H1 (cell line): ENCODE measurements around the gene SHCBP1L. TPM values are rescaled to one million over a fixed set of nuclear protein-coding genes. Genes with fewer than 3 reads are reported as not detected.

Experiments
- CTCF ChIA-PET: fragments of 300-600 bp; sonication (Branson Sonifier 250); formaldehyde crosslinking; loops from one replicate; lab custom pipeline; 2021; ENCODE audit not compliant: partially characterized antibody; lab: Charles Lee
- POLR2A ChIA-PET: fragments of 300-600 bp; sonication (Branson Sonifier 250); formaldehyde crosslinking; loops from one replicate; lab custom pipeline; 2021; ENCODE audit warnings: inconsistent platforms; ENCODE audit not compliant: partially characterized antibody; lab: Charles Lee
- DNase-seq, 2 experiments: peaks; one replicate each; pipeline versions ENCODE4 v3.0.0 to v3.0.0-alpha.2; 2010 to 2022; ENCODE audit warnings: low spot score in 2 of 2, low read depth in 1 of 2, mixed read lengths in 1 of 2
- FAIRE-seq: peaks from 2 replicates; lab custom pipeline; 2011; peaks lifted over from hg19 to GRCh38; lab: Jason Lieb, UNC
- H2AFZ ChIP-seq: 2 replicates; pipeline ENCODE4 v1.8.1; 2012; ENCODE audit warnings: low read length, inconsistent platforms
- H2AK5ac ChIP-seq: 2 replicates; pipeline ENCODE4 v1.6.1; 2013; ENCODE audit warnings: low read depth, low read length
- H2BK120ac ChIP-seq: replicated peaks from 2 replicates; pipeline ENCODE3; 2013; ENCODE audit warnings: low read depth, low read length, inconsistent platforms
- H2BK12ac ChIP-seq: 2 replicates; pipeline ENCODE4 v1.6.1; 2013; ENCODE audit warnings: low read depth, low read length
- H2BK15ac ChIP-seq: 2 replicates; pipeline ENCODE4 v1.6.1; 2013; ENCODE audit warnings: low read length
- H2BK20ac ChIP-seq: 2 replicates; pipeline ENCODE4 v1.6.1; 2013; ENCODE audit warnings: low read length
- H2BK5ac ChIP-seq: 2 replicates; pipeline ENCODE4 v1.6.1; 2013; ENCODE audit warnings: low read depth, low read length
- H3K14ac ChIP-seq: 2 replicates; pipeline ENCODE4 v1.6.1; 2013; ENCODE audit warnings: inconsistent platforms; ENCODE audit not compliant: insufficient read length
- H3K18ac ChIP-seq: 2 replicates; pipeline ENCODE4 v1.6.1; 2013; ENCODE audit warnings: low read length; ENCODE audit errors: extremely low read depth
- H3K23ac ChIP-seq: 2 replicates; pipeline ENCODE4 v1.6.1; 2013; ENCODE audit warnings: inconsistent platforms; ENCODE audit not compliant: insufficient read length
- H3K23me2 ChIP-seq: 2 replicates; pipeline ENCODE4 v1.6.1; 2013; ENCODE audit warnings: low read depth, low read length
- H3K27ac ChIP-seq: 2 replicates; pipeline ENCODE4 v1.6.1; 2011; ENCODE audit warnings: low read depth, low read length, inconsistent platforms
- H3K27me3 ChIP-seq, 4 experiments: replicated peaks in 1 of 4; 1 replicate in 1 of 4; 2 replicates in 3 of 4; pipeline versions ENCODE4 v1.6.1 to v1.8.1; 2011 to 2013; ENCODE audit warnings: low read length in 3 of 4, mild to moderate bottlenecking in 3 of 4, inconsistent platforms in 2 of 4, mixed read lengths in 2 of 4, moderate library complexity in 1 of 4; ENCODE audit not compliant: control insufficient read depth in 3 of 4, insufficient read depth in 3 of 4; ENCODE audit errors: extremely low read depth in 1 of 4
- H3K36me3 ChIP-seq, 4 experiments: 2 replicates each; pipeline versions ENCODE4 v1.6.1 to v1.8.1; 2011 to 2013; ENCODE audit warnings: mild to moderate bottlenecking in 4 of 4, low read length in 3 of 4, moderate library complexity in 2 of 4, control low read depth in 1 of 4, inconsistent platforms in 1 of 4; ENCODE audit not compliant: insufficient read depth in 4 of 4, control insufficient read depth in 2 of 4
- H3K4ac ChIP-seq: replicated peaks from 2 replicates; pipeline ENCODE3; 2013; ENCODE audit warnings: low read length, low read depth, mixed read lengths, inconsistent platforms; ENCODE audit not compliant: insufficient read length
- H3K4me1 ChIP-seq, 4 experiments: replicated peaks in 1 of 4; 1 replicate in 1 of 4; 2 replicates in 3 of 4; pipeline versions ENCODE4 v1.6.1 to v1.8.1; 2011 to 2013; ENCODE audit warnings: low read length in 3 of 4, inconsistent platforms in 2 of 4, mixed read lengths in 1 of 4; ENCODE audit not compliant: insufficient read depth in 4 of 4, control insufficient read depth in 3 of 4
- H3K4me2 ChIP-seq, 2 experiments: 2 replicates each; pipeline versions ENCODE4 v1.6.1 to v1.8.1; 2011 to 2013; ENCODE audit warnings: low read depth in 2 of 2, low read length in 2 of 2, control low read depth in 1 of 2, inconsistent platforms in 1 of 2, mild to moderate bottlenecking in 1 of 2; ENCODE audit not compliant: insufficient read depth in 1 of 2
- H3K4me3 ChIP-seq, 4 experiments: fragments of 200-600, 300-600 bp in 1 of 4; sonication (generic), shearing (Covaris generic), sonication (Bioruptor Twin) in 1 of 4; 2 replicates each; pipeline versions ENCODE4 v1.5.1 to v1.8.1; 2011 to 2016; ENCODE audit warnings: low read length in 4 of 4, low read depth in 3 of 4, control low read depth in 2 of 4, inconsistent platforms in 2 of 4, mild to moderate bottlenecking in 2 of 4, mixed read lengths in 1 of 4, moderate library complexity in 1 of 4; ENCODE audit not compliant: insufficient read depth in 2 of 4; ENCODE audit errors: extremely low read depth in 1 of 4
- H3K56ac ChIP-seq: replicated peaks from 2 replicates; pipeline ENCODE3; 2013; ENCODE audit warnings: low read depth, mild to moderate bottlenecking, mixed read lengths, low read length, inconsistent platforms; ENCODE audit not compliant: insufficient read length
- H3K79me1 ChIP-seq: 2 replicates; pipeline ENCODE4 v1.6.1; 2013; ENCODE audit warnings: low read depth, low read length, control low read depth
- H3K79me2 ChIP-seq, 2 experiments: 2 replicates each; pipeline versions ENCODE4 v1.6.1 to v1.8.1; 2012 to 2013; ENCODE audit warnings: low read length in 2 of 2, mild to moderate bottlenecking in 2 of 2, inconsistent platforms in 1 of 2; ENCODE audit not compliant: insufficient read depth in 2 of 2, control insufficient read depth in 1 of 2
- H3K9ac ChIP-seq, 4 experiments: replicated peaks in 1 of 4; 1 replicate in 1 of 4; 2 replicates in 3 of 4; pipeline versions ENCODE4 v1.6.1 to v1.8.1; 2011 to 2013; ENCODE audit warnings: low read depth in 3 of 4, low read length in 3 of 4, control low read depth in 2 of 4, mild to moderate bottlenecking in 2 of 4, moderate library complexity in 2 of 4, inconsistent platforms in 1 of 4; ENCODE audit errors: extremely low read depth in 1 of 4
- H3K9me3 ChIP-seq, 2 experiments: 2 replicates each; pipeline versions ENCODE4 v1.6.1 to v1.8.1; 2012 to 2013; ENCODE audit warnings: mild to moderate bottlenecking in 2 of 2, moderate library complexity in 2 of 2, control low read depth in 1 of 2, inconsistent platforms in 1 of 2, low read depth in 1 of 2, low read length in 1 of 2, mixed read lengths in 1 of 2; ENCODE audit not compliant: insufficient read depth in 2 of 2
- H4K20me1 ChIP-seq, 2 experiments: replicated peaks in 1 of 2; 2 replicates each; pipeline versions ENCODE3 to v1.8.1; 2011 to 2013; ENCODE audit warnings: inconsistent platforms in 2 of 2, low read length in 2 of 2, mild to moderate bottlenecking in 1 of 2; ENCODE audit not compliant: insufficient read depth in 2 of 2, control insufficient read depth in 1 of 2
- H4K5ac ChIP-seq: 2 replicates; pipeline ENCODE4 v1.6.1; 2013; ENCODE audit warnings: low read length, low read depth, mixed read lengths, inconsistent platforms; ENCODE audit not compliant: insufficient read length
- H4K8ac ChIP-seq: 2 replicates; pipeline ENCODE4 v1.8.0; 2013; ENCODE audit warnings: mild to moderate bottlenecking, moderate library complexity, low read length, inconsistent platforms; ENCODE audit not compliant: insufficient read depth; ENCODE audit errors: extremely low read depth
- H4K91ac ChIP-seq: replicated peaks from 2 replicates; pipeline ENCODE3; 2013; ENCODE audit warnings: low read length, mixed read lengths, inconsistent platforms; ENCODE audit not compliant: insufficient read length
- CREB1 ChIP-seq: IDR thresholded peaks from 2 replicates; pipeline ENCODE4 v1.6.1; 2012; ENCODE audit warnings: inconsistent platforms
- CTCF ChIP-seq, 3 experiments: IDR thresholded peaks; 1 replicate in 2 of 3; 2 replicates in 1 of 3; pipeline versions ENCODE4 v1.5.1 to v1.6.1; 2011; ENCODE audit warnings: low read length in 3 of 3, mild to moderate bottlenecking in 3 of 3, inconsistent platforms in 2 of 3, low read depth in 1 of 3, moderate library complexity in 1 of 3; ENCODE audit not compliant: insufficient read depth in 1 of 3; ENCODE audit errors: control extremely low read depth in 1 of 3
- HDAC6 ChIP-seq: IDR thresholded peaks from one replicate; pipeline ENCODE4 v1.7.1; 2012; ENCODE audit warnings: low read depth, mild to moderate bottlenecking, inconsistent platforms, low read length, moderate library complexity
- KDM1A ChIP-seq: fragments of 200-600, 300-600 bp; sonication (generic); IDR thresholded peaks from 2 replicates; pipeline ENCODE4 v1.7.1; 2016; ENCODE audit warnings: mild to moderate bottlenecking, low read length, borderline replicate concordance
- KDM5A ChIP-seq: fragments of 200-600 bp; IDR thresholded peaks from 2 replicates; pipeline ENCODE4 v1.7.1; 2012; ENCODE audit warnings: mild to moderate bottlenecking, low read length, inconsistent platforms, mixed read lengths
- RAD21 ChIP-seq, 2 experiments: IDR thresholded peaks in 1 of 2; conservative IDR thresholded peaks in 1 of 2; 2 replicates each; pipeline ENCODE4 v1.6.1; 2011; ENCODE audit warnings: low read depth in 2 of 2, low read length in 2 of 2, improper control_type of control experiment in 1 of 2, inconsistent platforms in 1 of 2, mild to moderate bottlenecking in 1 of 2, moderate library complexity in 1 of 2
- RXRA ChIP-seq: IDR thresholded peaks from 2 replicates; pipeline ENCODE4 v1.6.1; 2011; ENCODE audit warnings: low read depth, mild to moderate bottlenecking, low read length, moderate library complexity; ENCODE audit not compliant: insufficient read depth
- SAP30 ChIP-seq: fragments of 300-600 bp; sonication (generic); IDR thresholded peaks from 2 replicates; pipeline ENCODE4 v1.7.1; 2012; ENCODE audit warnings: low read length, moderate library complexity, mild to moderate bottlenecking, inconsistent platforms; ENCODE audit not compliant: insufficient read depth, insufficient replicate concordance
- SP2 ChIP-seq: IDR thresholded peaks from 2 replicates; pipeline ENCODE4 v1.6.1; 2012; ENCODE audit warnings: mild to moderate bottlenecking, low read length, inconsistent platforms
- TAF1 ChIP-seq: IDR thresholded peaks from 2 replicates; pipeline ENCODE4 v1.6.1; 2011; ENCODE audit warnings: mild to moderate bottlenecking, low read depth, low read length
- TEAD4 ChIP-seq: IDR thresholded peaks from 2 replicates; pipeline ENCODE4 v1.6.1; 2012; ENCODE audit warnings: low read depth, low read length, inconsistent platforms, mixed read lengths
- ZNF274 ChIP-seq: IDR thresholded peaks from 2 replicates; pipeline ENCODE4 v1.7.0; 2012; ENCODE audit warnings: low read length, borderline replicate concordance; ENCODE audit errors: extremely low read depth
- polyA plus RNA-seq, 7 experiments: library from polyadenylated mRNA; depleted of rRNA in 3 of 7; stranded (reverse) in 5 of 7; unstranded in 2 of 7; fragments of >200 nt in 5 of 7; fragments of 200-250 nt in 2 of 7; gene quantifications; 1 replicate in 5 of 7; 2 replicates in 1 of 7; 4 replicates in 1 of 7; pipeline versions ENCODE4 v1.2.1 to v1.2.3, GENCODE V29; 2011 to 2013; ENCODE audit warnings: missing spikeins in 2 of 7, mixed read lengths in 2 of 7
- total RNA-seq: library from RNA; stranded (reverse); fragmentation: NEBNext Ultra II Directional; extraction: Animal tissue kit (Norgen Biotek cat#: 25700); gene quantifications from 2 replicates; pipeline ENCODE4 v1.2.1, GENCODE V29; 2021
- TF ChIP-seq, protein P1 (sequence below): IDR thresholded peaks from 2 replicates; pipeline ENCODE4 v1.6.1; 2012; ENCODE audit warnings: inconsistent platforms

The SHCBP1L gene
- total and polyA plus RNA-seq, 2 of the 8 experiments (the other 6 are each of a cell fraction or from before 2014, with no cell fraction given) = not detected

- Histone ChIP-seq H3K4me3 (no peak overlapping the region), H3K56ac (no peak overlapping the region), H2AK5ac (no peak overlapping the region), H2AFZ (no peak overlapping the region), H2BK120ac (no peak overlapping the region), H3K4me2 (no peak overlapping the region), H2BK15ac (no peak overlapping the region), H3K27me3 (no peaks in the 10 kb centered on the region), H3K14ac (no peak overlapping the region), H4K8ac (no peak overlapping the region), H3K36me3 (no peaks in the 10 kb centered on the region), H3K9ac (no peak overlapping the region), H3K79me1 (no peaks in the 10 kb centered on the region), H3K9me3 (no peaks in the 10 kb centered on the region; a peak in 1 of 4 replicates), H4K20me1 (no peaks in the 10 kb centered on the region), H3K18ac (no peak overlapping the region), H3K23ac (no peak overlapping the region), H4K91ac (no peak overlapping the region), H3K23me2 (no peaks in the 10 kb centered on the region), H2BK20ac (no peak overlapping the region), H2BK5ac (no peak overlapping the region), H2BK12ac (no peak overlapping the region), H4K5ac (no peak overlapping the region), H3K79me2 (no peaks in the 10 kb centered on the region), H3K4ac (no peak overlapping the region), H3K27ac (no peak overlapping the region), H3K4me1 (no peaks in the 10 kb centered on the region)
- FAIRE-seq (no peak), DNase-seq (no peak)
- ChIA-PET POLR2A (no interaction called here), CTCF (no interaction called here)
- TF ChIP-seq TEAD4 = no peak
- TF ChIP-seq CTCF (IDR thresholded peaks at IDR 0.05; ENCODE audit: control extremely low read depth in 1 of 3, insufficient read depth in 1 of 3, low read depth in 1 of 3, low read length in 3 of 3) = no peak
- TF ChIP-seq SAP30 = no peak
- TF ChIP-seq RAD21 (IDR thresholded peaks at IDR 0.05 in 1 of 2, conservative IDR thresholded peaks at IDR 0.05 in 1 of 2; ENCODE audit: low read depth in 2 of 2, low read length in 2 of 2) = no peak
- TF ChIP-seq, protein P1, sequence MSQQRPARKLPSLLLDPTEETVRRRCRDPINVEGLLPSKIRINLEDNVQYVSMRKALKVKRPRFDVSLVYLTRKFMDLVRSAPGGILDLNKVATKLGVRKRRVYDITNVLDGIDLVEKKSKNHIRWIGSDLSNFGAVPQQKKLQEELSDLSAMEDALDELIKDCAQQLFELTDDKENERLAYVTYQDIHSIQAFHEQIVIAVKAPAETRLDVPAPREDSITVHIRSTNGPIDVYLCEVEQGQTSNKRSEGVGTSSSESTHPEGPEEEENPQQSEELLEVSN = no peak
- TF ChIP-seq HDAC6 = no peak
- TF ChIP-seq KDM1A = no peak
- no peak for TF ChIP-seq RXRA
- no peak for TF ChIP-seq KDM5A
- no peak for TF ChIP-seq CREB1
- no peak for TF ChIP-seq ZNF274
- no peak for TF ChIP-seq SP2
- TF ChIP-seq TAF1 = no peak
These were observed 17.2 kb downstream of the SHCBP1L start for GRCh38 chr1:182935716-182936115.
